ENCODE data around the gene NECTIN3. TPM values are rescaled to one million over a fixed set of nuclear protein-coding genes. Genes with fewer than 3 reads are reported as not detected.

The NECTIN3 gene
- total and polyA plus RNA-seq, 4 donors, result 9.0 to 31.8 (median 15.3) TPM

GRCh38 chr3:111236836-111237713, 165.5 kb downstream of the NECTIN3 start:
- TF ChIP-seq FOXA1 (IDR thresholded peaks at IDR 0.05), result no peak
- TF ChIP-seq GABPA (IDR thresholded peaks at IDR 0.05 in 1 of 2, conservative IDR thresholded peaks at IDR 0.05 in 1 of 2), result no peak
- TF ChIP-seq, protein P1, sequence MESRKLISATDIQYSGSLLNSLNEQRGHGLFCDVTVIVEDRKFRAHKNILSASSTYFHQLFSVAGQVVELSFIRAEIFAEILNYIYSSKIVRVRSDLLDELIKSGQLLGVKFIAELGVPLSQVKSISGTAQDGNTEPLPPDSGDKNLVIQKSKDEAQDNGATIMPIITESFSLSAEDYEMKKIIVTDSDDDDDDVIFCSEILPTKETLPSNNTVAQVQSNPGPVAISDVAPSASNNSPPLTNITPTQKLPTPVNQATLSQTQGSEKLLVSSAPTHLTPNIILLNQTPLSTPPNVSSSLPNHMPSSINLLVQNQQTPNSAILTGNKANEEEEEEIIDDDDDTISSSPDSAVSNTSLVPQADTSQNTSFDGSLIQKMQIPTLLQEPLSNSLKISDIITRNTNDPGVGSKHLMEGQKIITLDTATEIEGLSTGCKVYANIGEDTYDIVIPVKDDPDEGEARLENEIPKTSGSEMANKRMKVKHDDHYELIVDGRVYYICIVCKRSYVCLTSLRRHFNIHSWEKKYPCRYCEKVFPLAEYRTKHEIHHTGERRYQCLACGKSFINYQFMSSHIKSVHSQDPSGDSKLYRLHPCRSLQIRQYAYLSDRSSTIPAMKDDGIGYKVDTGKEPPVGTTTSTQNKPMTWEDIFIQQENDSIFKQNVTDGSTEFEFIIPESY (IDR thresholded peaks at IDR 0.05), result no peak
- no peak for TF ChIP-seq HNF4G (IDR thresholded peaks at IDR 0.05)
- TF ChIP-seq, protein P2, sequence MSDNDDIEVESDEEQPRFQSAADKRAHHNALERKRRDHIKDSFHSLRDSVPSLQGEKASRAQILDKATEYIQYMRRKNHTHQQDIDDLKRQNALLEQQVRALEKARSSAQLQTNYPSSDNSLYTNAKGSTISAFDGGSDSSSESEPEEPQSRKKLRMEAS (IDR thresholded peaks at IDR 0.05), result no peak
- TF ChIP-seq FOXA2 (IDR thresholded peaks at IDR 0.05), result no peak
- no peak for TF ChIP-seq RXRA (IDR thresholded peaks at IDR 0.05)
- no peak for TF ChIP-seq NR2F2 (IDR thresholded peaks at IDR 0.05)
- TF ChIP-seq SP1 (IDR thresholded peaks at IDR 0.05), result no peak
- TF ChIP-seq ATF3 (IDR thresholded peaks at IDR 0.05), result no peak
- TF ChIP-seq, protein P3, sequence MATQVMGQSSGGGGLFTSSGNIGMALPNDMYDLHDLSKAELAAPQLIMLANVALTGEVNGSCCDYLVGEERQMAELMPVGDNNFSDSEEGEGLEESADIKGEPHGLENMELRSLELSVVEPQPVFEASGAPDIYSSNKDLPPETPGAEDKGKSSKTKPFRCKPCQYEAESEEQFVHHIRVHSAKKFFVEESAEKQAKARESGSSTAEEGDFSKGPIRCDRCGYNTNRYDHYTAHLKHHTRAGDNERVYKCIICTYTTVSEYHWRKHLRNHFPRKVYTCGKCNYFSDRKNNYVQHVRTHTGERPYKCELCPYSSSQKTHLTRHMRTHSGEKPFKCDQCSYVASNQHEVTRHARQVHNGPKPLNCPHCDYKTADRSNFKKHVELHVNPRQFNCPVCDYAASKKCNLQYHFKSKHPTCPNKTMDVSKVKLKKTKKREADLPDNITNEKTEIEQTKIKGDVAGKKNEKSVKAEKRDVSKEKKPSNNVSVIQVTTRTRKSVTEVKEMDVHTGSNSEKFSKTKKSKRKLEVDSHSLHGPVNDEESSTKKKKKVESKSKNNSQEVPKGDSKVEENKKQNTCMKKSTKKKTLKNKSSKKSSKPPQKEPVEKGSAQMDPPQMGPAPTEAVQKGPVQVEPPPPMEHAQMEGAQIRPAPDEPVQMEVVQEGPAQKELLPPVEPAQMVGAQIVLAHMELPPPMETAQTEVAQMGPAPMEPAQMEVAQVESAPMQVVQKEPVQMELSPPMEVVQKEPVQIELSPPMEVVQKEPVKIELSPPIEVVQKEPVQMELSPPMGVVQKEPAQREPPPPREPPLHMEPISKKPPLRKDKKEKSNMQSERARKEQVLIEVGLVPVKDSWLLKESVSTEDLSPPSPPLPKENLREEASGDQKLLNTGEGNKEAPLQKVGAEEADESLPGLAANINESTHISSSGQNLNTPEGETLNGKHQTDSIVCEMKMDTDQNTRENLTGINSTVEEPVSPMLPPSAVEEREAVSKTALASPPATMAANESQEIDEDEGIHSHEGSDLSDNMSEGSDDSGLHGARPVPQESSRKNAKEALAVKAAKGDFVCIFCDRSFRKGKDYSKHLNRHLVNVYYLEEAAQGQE (IDR thresholded peaks at IDR 0.05), result no peak
- TF ChIP-seq YY1 (IDR thresholded peaks at IDR 0.05), result no peak
- no peak for TF ChIP-seq EGR1 (IDR thresholded peaks at IDR 0.05; ENCODE audit: low read depth in 2 of 2)

GRCh38 chr3:111237946-111238345, 166.3 kb downstream of the NECTIN3 start:
- H3K36me3 ChIP-seq (ENCODE audit: control insufficient read depth in 4 of 4, insufficient read depth in 3 of 4, low read depth in 1 of 4, low read length in 3 of 4), result no peaks in the 10 kb centered on the region
- no peaks in the 10 kb centered on the region for H3K27me3 ChIP-seq (ENCODE audit: control insufficient read depth in 4 of 4, insufficient read depth in 4 of 4, low read length in 3 of 4)
- TF ChIP-seq ATF3 (IDR thresholded peaks at IDR 0.05) (no peak), FOXA2 (IDR thresholded peaks at IDR 0.05) (no peak), CTCF (IDR thresholded peaks at IDR 0.05; ENCODE audit: low read depth, low read length, missing input control) (no peak), GABPA (IDR thresholded peaks at IDR 0.05 in 1 of 2, conservative IDR thresholded peaks at IDR 0.05 in 1 of 2) (no peak), NR2F2 (IDR thresholded peaks at IDR 0.05) (no peak)
- H3K9ac ChIP-seq (ENCODE audit: low read depth in 1 of 2, low read length in 2 of 2), result no peak overlapping the region
- H3K4me1 ChIP-seq (ENCODE audit: control insufficient read depth in 4 of 4, insufficient read depth in 4 of 4, low read length in 3 of 4), result no peaks in the 10 kb centered on the region
- 83% methylated on average over 1 of the region's 1 CpG for WGBS
- no peak overlapping the region for H3K27ac ChIP-seq (ENCODE audit: low read depth in 1 of 2, low read length in 2 of 2)
- peaks cover 0 to 2% (median 0%) of the 10 kb centered on the region in 4 donors for H3K9me3 ChIP-seq (ENCODE audit: control insufficient read depth in 4 of 4, low read length in 3 of 4)
- DNase-seq (ENCODE audit: low spot score), result no peak
- H3K4me3 ChIP-seq (ENCODE audit: low read depth in 1 of 3, low read length in 3 of 3), result no peak overlapping the region

More at GRCh38 chr3:111236836-111237713, 165.5 kb downstream of the NECTIN3 start:
- H3K9me3 ChIP-seq (ENCODE audit: control insufficient read depth in 4 of 4, low read length in 3 of 4), result no peaks in the 10 kb centered on the region
- H3K4me1 ChIP-seq (ENCODE audit: control insufficient read depth in 4 of 4, insufficient read depth in 4 of 4, low read length in 3 of 4), result no peaks in the 10 kb centered on the region
- H3K27ac ChIP-seq (ENCODE audit: low read depth in 1 of 2, low read length in 2 of 2), result no peak overlapping the region
- H3K36me3 ChIP-seq (ENCODE audit: control insufficient read depth in 4 of 4, insufficient read depth in 3 of 4, low read depth in 1 of 4, low read length in 3 of 4), result no peaks in the 10 kb centered on the region
- 84% methylated on average over 6 of the region's 6 CpGs for WGBS
- H3K27me3 ChIP-seq (ENCODE audit: control insufficient read depth in 4 of 4, insufficient read depth in 4 of 4, low read length in 3 of 4), result no peaks in the 10 kb centered on the region
- H3K4me3 ChIP-seq (ENCODE audit: low read depth in 1 of 3, low read length in 3 of 3), result no peak overlapping the region
- no peak overlapping the region for H3K9ac ChIP-seq (ENCODE audit: low read depth in 1 of 2, low read length in 2 of 2)
- DNase-seq (ENCODE audit: low spot score), result no peak

Data from liver (tissue), 9 donors.